Neural cell (in vitro differentiated cells): ENCODE data around the gene CEACAM18. TPM values are rescaled to one million over a fixed set of nuclear protein-coding genes. Genes with fewer than 3 reads are reported as not detected.

Experiments
- H2AFZ ChIP-seq: fragments of 200-600, 300-800 bp; sonication (generic), shearing (Covaris generic); 2 replicates; pipeline ENCODE4 v1.6.0; 2014; ENCODE audit warnings: low read depth, mild to moderate bottlenecking, antibody characterized with exemption, low read length, moderate library complexity
- H3F3A ChIP-seq: fragments of 200-600 bp; shearing (Covaris generic); 2 replicates; pipeline ENCODE4 v1.6.1; 2016; ENCODE audit warnings: mild to moderate bottlenecking, moderate library complexity, mixed read lengths, antibody characterized with exemption, low read length; ENCODE audit not compliant: insufficient read depth, poor library complexity, severe bottlenecking
- H3K27ac ChIP-seq: fragments of 200-600, 300-800 bp; sonication (generic), shearing (Covaris generic); 2 replicates; pipeline ENCODE4 v1.5.1; 2014; ENCODE audit warnings: mild to moderate bottlenecking, low read length, moderate library complexity
- H3K27me3 ChIP-seq: fragments of 300-800, 200-600 bp; sonication (generic), shearing (Covaris generic); 2 replicates; pipeline ENCODE4 v1.6.0; 2014; ENCODE audit warnings: mild to moderate bottlenecking, low read depth, low read length, moderate library complexity; ENCODE audit not compliant: insufficient read depth
- H3K36me3 ChIP-seq: fragments of 300-800, 200-600 bp; sonication (generic), shearing (Covaris generic); 2 replicates; pipeline ENCODE4 v1.5.1; 2014; ENCODE audit warnings: mild to moderate bottlenecking, antibody characterized with exemption, low read length, moderate library complexity; ENCODE audit not compliant: insufficient read depth
- H3K4me2 ChIP-seq: fragments of 300-800, 200-600 bp; sonication (generic), shearing (Covaris generic); 2 replicates; pipeline ENCODE4 v1.6.0; 2014; ENCODE audit warnings: mild to moderate bottlenecking, low read length
- H3K4me3 ChIP-seq: fragments of 300-800, 200-600 bp; sonication (generic), shearing (Covaris generic); 2 replicates; pipeline ENCODE4 v1.5.1; 2014; ENCODE audit warnings: mild to moderate bottlenecking, low read length, moderate library complexity
- H3K79me2 ChIP-seq: fragments of 200-600 bp; shearing (Covaris generic); replicated peaks from 2 replicates; pipeline ENCODE4 v1.6.0; 2014; ENCODE audit warnings: mild to moderate bottlenecking, low read length, moderate library complexity; ENCODE audit not compliant: insufficient read depth
- H3K9ac ChIP-seq: fragments of 300-800, 200-600 bp; sonication (generic), shearing (Covaris generic); 2 replicates; pipeline ENCODE4 v1.6.1; 2016; ENCODE audit warnings: mild to moderate bottlenecking, low read length, mixed read lengths
- H3K9me2 ChIP-seq: fragments of 200-600 bp; shearing (Covaris generic); 2 replicates; pipeline ENCODE4 v1.6.1; 2016; ENCODE audit warnings: mild to moderate bottlenecking, low read length, mixed read lengths; ENCODE audit not compliant: insufficient read depth
- H3K9me3 ChIP-seq: fragments of 200-600, 300-800 bp; sonication (generic), shearing (Covaris generic); 2 replicates; pipeline ENCODE4 v1.6.1; 2016; ENCODE audit warnings: mild to moderate bottlenecking, mixed run types, low read length, moderate library complexity, mixed read lengths
- H4K20me1 ChIP-seq: fragments of 200-600 bp; shearing (Covaris generic); 2 replicates; pipeline ENCODE4 v1.6.1; 2016; ENCODE audit warnings: mild to moderate bottlenecking, mixed run types; ENCODE audit not compliant: insufficient read depth
- CTCF ChIP-seq: fragments of 450-650 bp; IDR thresholded peaks from 2 replicates; pipeline ENCODE4 v1.5.1; 2014; ENCODE audit warnings: antibody characterized with exemption, mild to moderate bottlenecking, moderate library complexity; ENCODE audit not compliant: poor library complexity, severe bottlenecking
- EP300 ChIP-seq: fragments of 450-650 bp; conservative IDR thresholded peaks from 2 replicates; pipeline ENCODE4 v1.6.1; 2014; ENCODE audit warnings: antibody characterized with exemption, mild to moderate bottlenecking, moderate library complexity; ENCODE audit not compliant: poor library complexity, severe bottlenecking
- EZH2 ChIP-seq: fragments of 200-600, 300-800 bp; shearing (Covaris generic), sonication (generic); IDR thresholded peaks from 2 replicates; pipeline ENCODE4 v1.6.1; 2014; ENCODE audit warnings: antibody characterized with exemption, low read length, borderline replicate concordance, mild to moderate bottlenecking; ENCODE audit not compliant: insufficient read depth, poor library complexity, severe bottlenecking
- MXI1 ChIP-seq: fragments of 450-650 bp; conservative IDR thresholded peaks from 2 replicates; pipeline ENCODE4 v1.6.1; 2014; ENCODE audit warnings: antibody characterized with exemption, mild to moderate bottlenecking; ENCODE audit not compliant: poor library complexity, severe bottlenecking
- POLR2AphosphoS5 ChIP-seq: IDR thresholded peaks from 2 replicates; pipeline ENCODE4 v1.6.1; 2012
- RAD21 ChIP-seq: fragments of 450-650 bp; conservative IDR thresholded peaks from 2 replicates; pipeline ENCODE4 v1.6.1; 2014; ENCODE audit warnings: antibody characterized with exemption, mild to moderate bottlenecking, moderate library complexity
- REST ChIP-seq: IDR thresholded peaks from 2 replicates; pipeline ENCODE4 v1.6.1; 2012; ENCODE audit warnings: borderline replicate concordance
- SMC3 ChIP-seq: fragments of 450-650 bp; conservative IDR thresholded peaks from 2 replicates; pipeline ENCODE4 v1.6.1; 2014; ENCODE audit warnings: antibody characterized with exemption, mild to moderate bottlenecking, moderate library complexity; ENCODE audit not compliant: poor library complexity
- TAF1 ChIP-seq: IDR thresholded peaks from 2 replicates; pipeline ENCODE4 v1.6.1; 2012; ENCODE audit warnings: low read depth
- polyA plus RNA-seq: library from polyadenylated mRNA; depleted of rRNA; stranded (reverse); fragments of >200 nt; gene quantifications from 2 replicates; pipeline ENCODE4 v1.2.3, GENCODE V29; 2014

Gene CEACAM18
- polyA plus RNA-seq, 1 donor from 2014 or later: not detected

GRCh38 chr19:51448011-51448410 is 30.3 kb upstream of the CEACAM18 start:
- TF ChIP-seq POLR2AphosphoS5 (no peak), RAD21 (no peak), SMC3 (no peak), EP300 (no peak), CTCF (no peak), EZH2 (no peak), MXI1 (no peak), REST (no peak), TAF1 (no peak)
- Histone ChIP-seq H3K9me3 (no peaks in the 10 kb centered on the region), H3K9me2 (no peaks in the 10 kb centered on the region), H4K20me1 (no peaks in the 10 kb centered on the region), H3K4me3 (no peak overlapping the region), H3K79me2 (no peaks in the 10 kb centered on the region), H3K36me3 (no peaks in the 10 kb centered on the region), H3K27ac (no peak overlapping the region), H3K27me3 (no peaks in the 10 kb centered on the region), H3K4me2 (no peak overlapping the region), H3K9ac (no peak overlapping the region), H2AFZ (no peak overlapping the region), H3F3A (no peaks in the 10 kb centered on the region)

- Histone ChIP-seq H3K9me2 (no peaks in the 10 kb centered on the region), H3K36me3 (no peaks in the 10 kb centered on the region), H3K79me2 (no peaks in the 10 kb centered on the region), H2AFZ (no peak overlapping the region), H3K27me3 (no peaks in the 10 kb centered on the region), H3K9me3 (no peaks in the 10 kb centered on the region), H3K4me2 (no peak overlapping the region), H3F3A (no peaks in the 10 kb centered on the region), H3K4me3 (no peak overlapping the region), H4K20me1 (no peaks in the 10 kb centered on the region), H3K27ac (no peak overlapping the region), H3K9ac (no peak overlapping the region)
- TF ChIP-seq TAF1: no peak
- no peak for TF ChIP-seq POLR2AphosphoS5
- TF ChIP-seq MXI1: no peak
- no peak for TF ChIP-seq EP300
- no peak for TF ChIP-seq REST
- no peak for TF ChIP-seq SMC3
- TF ChIP-seq CTCF: no peak
- no peak for TF ChIP-seq RAD21
- no peak for TF ChIP-seq EZH2
Observed at GRCh38 chr19:51448411-51449016, 29.8 kb upstream of the CEACAM18 start.
